A549 (cell line): ENCODE results near the gene B3GNT3. TPM values are rescaled to one million over a fixed set of nuclear protein-coding genes. Genes with fewer than 3 reads are reported as not detected.

ENCODE experiments used
- ATAC-seq, 2 experiments: fragments of 200-7000 bp in 1 of 2; fragments of >200 bp in 1 of 2; cut with Nextera tagmentation in 1 of 2; cut with Tn5 transposase in 1 of 2; 3 replicates each; pipeline versions ENCODE4 v1.8.0 to v1.9.1; 2018 to 2020; ENCODE audit warnings: mild to moderate bottlenecking in 1 of 2, moderate library complexity in 1 of 2
- CTCF ChIA-PET: fragments of 300-600 bp; sonication (Branson Sonifier 250); formaldehyde crosslinking; extraction: SDS; loops from one replicate; lab custom pipeline; 2021; ENCODE audit warnings: antibody characterized with exemption, inconsistent platforms; lab: Yijun Ruan, JAX
- POLR2A ChIA-PET: fragments of 350-600 bp; formaldehyde crosslinking; extraction: SDS; loops from one replicate; lab custom pipeline; 2021; ENCODE audit warnings: antibody characterized with exemption, inconsistent platforms; lab: Yijun Ruan, JAX
- DNase-seq, 2 experiments: peaks; one replicate each; pipeline versions ENCODE4 v3.0.0 to v3.0.0-alpha.2; 2011 to 2016; ENCODE audit warnings: low read depth in 1 of 2, low spot score in 1 of 2
- FAIRE-seq: peaks from 2 replicates; lab custom pipeline; 2011; peaks lifted over from hg19 to GRCh38; lab: Jason Lieb, UNC
- H3K27ac ChIP-seq, 2 experiments: fragments of >200 bp; sonication (Bioruptor Twin); formaldehyde crosslinking; 3 replicates each; pipeline ENCODE4 v1.5.1; 2016 to 2017
- H3K4me1 ChIP-seq: fragments of >200 bp; sonication (Bioruptor Twin); formaldehyde crosslinking; 3 replicates; pipeline ENCODE4 v1.6.1; 2016
- H3K4me2 ChIP-seq: fragments of >200 bp; sonication (Bioruptor Twin); formaldehyde crosslinking; 3 replicates; pipeline ENCODE4 v1.6.1; 2016
- H3K4me3 ChIP-seq: fragments of >200 bp; sonication (Bioruptor Twin); formaldehyde crosslinking; 3 replicates; pipeline ENCODE4 v1.5.1; 2016
- H3K9me3 ChIP-seq: fragments of >200 bp; sonication (Bioruptor Twin); formaldehyde crosslinking; 3 replicates; pipeline ENCODE4 v1.6.1; 2016
- BCL3 ChIP-seq: fragments of >200 bp; sonication (Bioruptor Twin); formaldehyde crosslinking; IDR thresholded peaks from 3 replicates; pipeline ENCODE4 v1.6.1; 2016
- CBX2 ChIP-seq: fragments of 200-600 bp; sonication (generic); IDR thresholded peaks from 2 replicates; pipeline ENCODE4 v1.6.1; 2016; ENCODE audit warnings: low read depth, mild to moderate bottlenecking, borderline replicate concordance
- CHD4 ChIP-seq: fragments of 200-600 bp; sonication (generic); IDR thresholded peaks from 2 replicates; pipeline ENCODE4 v1.6.1; 2016; ENCODE audit warnings: antibody characterized with exemption, mild to moderate bottlenecking, borderline replicate concordance
- CTCF ChIP-seq: fragments of >200 bp; sonication (Bioruptor Twin); formaldehyde crosslinking; IDR thresholded peaks from 3 replicates; pipeline ENCODE4 v1.5.1; 2016
- ELK1 ChIP-seq: fragments of 150-350 bp; IDR thresholded peaks from 2 replicates; pipeline ENCODE4 v1.6.1; 2014; ENCODE audit warnings: low read depth, mild to moderate bottlenecking, low read length
- EP300 ChIP-seq, 2 experiments: fragments of >200 bp; sonication (Bioruptor Twin); formaldehyde crosslinking; IDR thresholded peaks; 2 replicates in 1 of 2; 3 replicates in 1 of 2; pipeline ENCODE4 v1.6.1; 2016 to 2017
- ESRRA ChIP-seq: fragments of 150-350 bp; IDR thresholded peaks from 2 replicates; pipeline ENCODE4 v1.6.1; 2014; ENCODE audit warnings: mild to moderate bottlenecking, low read length, borderline replicate concordance
- GATA3 ChIP-seq: IDR thresholded peaks from 2 replicates; pipeline ENCODE4 v1.6.1; 2012; ENCODE audit warnings: borderline replicate concordance
- HMGXB4 ChIP-seq: fragments of 250-450 bp; sonication (Bioruptor Pico); IDR thresholded peaks from 2 replicates; pipeline ENCODE4 v1.5.0; 2021; ENCODE audit warnings: mild to moderate bottlenecking, moderate library complexity, borderline replicate concordance
- HOXB13 ChIP-seq: fragments of 250-450 bp; sonication (Bioruptor Pico); IDR thresholded peaks from 2 replicates; pipeline ENCODE4 v1.5.0; 2020; ENCODE audit warnings: low read depth, mild to moderate bottlenecking, moderate library complexity
- HOXB5 ChIP-seq: fragments of 250-450 bp; sonication (Bioruptor Pico); IDR thresholded peaks from 2 replicates; pipeline ENCODE4 v1.5.0; 2020; ENCODE audit warnings: mild to moderate bottlenecking, moderate library complexity
- JUN ChIP-seq, 2 experiments: fragments of >200 bp; sonication (Bioruptor Twin); formaldehyde crosslinking; IDR thresholded peaks; 2 replicates in 1 of 2; 3 replicates in 1 of 2; pipeline ENCODE4 v1.6.1; 2016 to 2017
- KDM5A ChIP-seq: fragments of 200-600 bp; sonication (generic); IDR thresholded peaks from 2 replicates; pipeline ENCODE4 v1.6.1; 2016; ENCODE audit warnings: antibody characterized with exemption, mild to moderate bottlenecking
- MAX ChIP-seq: IDR thresholded peaks from 2 replicates; pipeline ENCODE4 v1.6.1; 2012
- MAZ ChIP-seq: fragments of 150-350 bp; IDR thresholded peaks from 2 replicates; pipeline ENCODE4 v1.6.1; 2014; ENCODE audit warnings: antibody characterized with exemption, low read depth, low read length, borderline replicate concordance
- NPAS2 ChIP-seq: fragments of 250-450 bp; sonication (Bioruptor Pico); IDR thresholded peaks from 2 replicates; pipeline ENCODE4 v1.8.0; 2022; ENCODE audit warnings: mild to moderate bottlenecking, moderate library complexity, borderline replicate concordance
- PBX3 ChIP-seq: IDR thresholded peaks from 2 replicates; pipeline ENCODE4 v1.6.1; 2012
- RAD21 ChIP-seq, 2 experiments: fragments of >200 bp in 1 of 2; sonication (Bioruptor Twin) in 1 of 2; formaldehyde crosslinking in 1 of 2; IDR thresholded peaks in 1 of 2; conservative IDR thresholded peaks in 1 of 2; 2 replicates in 1 of 2; 3 replicates in 1 of 2; pipeline ENCODE4 v1.6.1; 2012 to 2018; ENCODE audit warnings: inconsistent platforms in 1 of 2
- SMC3 ChIP-seq: fragments of >200 bp; sonication (Bioruptor Twin); formaldehyde crosslinking; IDR thresholded peaks from 3 replicates; pipeline ENCODE4 v1.6.1; 2018; ENCODE audit warnings: inconsistent platforms
- SREBF2 ChIP-seq: fragments of 450-650 bp; IDR thresholded peaks from 2 replicates; pipeline ENCODE4 v1.6.1; 2014; ENCODE audit warnings: mild to moderate bottlenecking, moderate library complexity
- TFCP2L1 ChIP-seq: fragments of 250-450 bp; sonication (Bioruptor Pico); IDR thresholded peaks from 2 replicates; pipeline ENCODE4 v1.5.0; 2021; ENCODE audit warnings: mild to moderate bottlenecking
- TP53 ChIP-seq: fragments of 250-450 bp; sonication (Bioruptor Pico); IDR thresholded peaks from 2 replicates; pipeline ENCODE4 v1.5.0; 2021; ENCODE audit warnings: mild to moderate bottlenecking, moderate library complexity
- ZC3H11A ChIP-seq: fragments of 450-650 bp; IDR thresholded peaks from 2 replicates; pipeline ENCODE4 v1.6.1; 2014; ENCODE audit warnings: antibody characterized with exemption, mild to moderate bottlenecking
- ZNF302 ChIP-seq: fragments of 250-450 bp; sonication (Bioruptor Pico); IDR thresholded peaks from 2 replicates; pipeline ENCODE4 v1.9.0; 2021; ENCODE audit warnings: inconsistent platforms, mild to moderate bottlenecking, moderate library complexity
- WGBS: methylation state at CpG from one replicate; pipeline ENCODE4 v1.1.6; 2017; ENCODE audit errors: missing lambda C conversion rate; 5-methylcytosine and 5-hydroxymethylcytosine counted together
- polyA plus RNA-seq, 4 experiments: library from polyadenylated mRNA; depleted of rRNA in 3 of 4; stranded (reverse); fragments of >200 nt; fragmentation: RNase III in 1 of 4; extraction: RNeasy Plus Mini Kit Qiagen cat#74134 plus additional on column Dnase treatment in 1 of 4; gene quantifications; 2 replicates in 3 of 4; 3 replicates in 1 of 4; pipeline ENCODE4 v1.2.3, GENCODE V29; 2011 to 2017

The B3GNT3 gene
- polyA plus RNA-seq, 2 of the 4 experiments (the other 2 are of a cell fraction): 2.4 to 2.7 TPM

GRCh38 chr19:17766543-17767131 is 28.3 kb upstream of the B3GNT3 start:
- ATAC-seq (peak; percentile 83 to 89), DNase-seq (peak; percentile 64 to 97), FAIRE-seq (peak; percentile 76)
- TF ChIP-seq BCL3 (0 out of 3 replicates have a peak, but pooled peaks have one; percentile 27), MAX (peak; percentile 70), CTCF (peak; percentile 83), RAD21 (conservative IDR thresholded peaks at IDR 0.05 in 1 of 2, IDR thresholded peaks at IDR 0.05 in 1 of 2) (peak; percentile 91 to 94), HOXB5 (no peak), GATA3 (peak; percentile 52; the same call in 1 of the 2 replicates), SMC3 (peak; percentile 87), SREBF2 (no peak), ESRRA (peak; percentile 91), JUN (IDR thresholded peaks at IDR 0.05) (peak in 1 of 2 experiments; percentile 56; a peak in 1 of 5 replicates), KDM5A (peak; percentile 40; the same call in 1 of the 2 replicates), CBX2 (no peak), EP300 (IDR thresholded peaks at IDR 0.05) (peak in 1 of 2 experiments; percentile 66; a peak in 1 of 5 replicates), ZC3H11A (no peak)
- Histone ChIP-seq H3K27ac (peak overlapping the region; percentile 84 to 94), H3K4me3 (peak overlapping the region; percentile 24; the same call in 2 of the 3 replicates), H3K9me3 (no peaks in the 10 kb centered on the region), H3K4me2 (peak overlapping the region; percentile 87), H3K4me1 (peaks cover 28% of the 10 kb centered on the region)
- ChIA-PET CTCF (interaction anchor here (0.8 to 3.3 kb wide), 56 partner anchors 9 to 462 kb away, joined by 3 to 29 read pairs (median 4); partner anchors contain the start of genes FCHO1, MAP1S, MRPL34 and TMEM221), POLR2A (interaction anchor here (0.7 to 1.4 kb wide), 3 partner anchors 93 to 270 kb away, joined by 3 to 8 read pairs (median 4); partner anchors contain the start of gene RPL18A)
- WGBS: 0% methylated on average over 6 of the region's 29 CpGs

GRCh38 chr19:17767559-17767958 is 27.4 kb upstream of the B3GNT3 start:
- ChIA-PET CTCF (interaction anchor here (0.8 to 3.3 kb wide), 25 partner anchors 8 to 463 kb away, joined by 3 to 29 read pairs (median 5); partner anchors contain the start of genes FCHO1 and MRPL34), POLR2A (no interaction called here)
- TF ChIP-seq PBX3: no peak
- TF ChIP-seq NPAS2: no peak
- no peak for TF ChIP-seq HMGXB4
- TF ChIP-seq HOXB13 (CRISPR knock-in tag): no peak
- TF ChIP-seq ZNF302 (CRISPR knock-in tag): no peak
- TF ChIP-seq CHD4: no peak
- TF ChIP-seq ELK1: no peak
- TF ChIP-seq EP300 (IDR thresholded peaks at IDR 0.05): no peak
- no peak for TF ChIP-seq RAD21 (conservative IDR thresholded peaks at IDR 0.05 in 1 of 2, IDR thresholded peaks at IDR 0.05 in 1 of 2)
- no peak for TF ChIP-seq TP53 (CRISPR knock-in tag)
- TF ChIP-seq TFCP2L1 (CRISPR knock-in tag): no peak
- TF ChIP-seq MAZ: no peak
- TF ChIP-seq ESRRA: no peak
- TF ChIP-seq KDM5A: no peak
- TF ChIP-seq, all 56 proteins: peak for 0
- Histone ChIP-seq H3K4me3 (no peak overlapping the region), H3K9me3 (no peaks in the 10 kb centered on the region), H3K27ac (peak overlapping the region; percentile 84 to 94; a peak in 5 of 6 replicates), H3K4me2 (peak overlapping the region; percentile 87; the same call in 1 of the 3 replicates), H3K4me1 (peaks cover 28% of the 10 kb centered on the region)
- no peak for DNase-seq
- 74% methylated on average over 1 of the region's 1 CpG for WGBS
- no peak for ATAC-seq
- no peak for FAIRE-seq
